H1 (cell line): ENCODE measurements around the gene PCCA. TPM values are rescaled to one million over a fixed set of nuclear protein-coding genes. Genes with fewer than 3 reads are reported as not detected.

Experiments
- CTCF ChIA-PET: fragments of 300-600 bp; sonication (Branson Sonifier 250); formaldehyde crosslinking; loops from one replicate; lab custom pipeline; 2021; ENCODE audit not compliant: partially characterized antibody; lab: Charles Lee
- POLR2A ChIA-PET: fragments of 300-600 bp; sonication (Branson Sonifier 250); formaldehyde crosslinking; loops from one replicate; lab custom pipeline; 2021; ENCODE audit warnings: inconsistent platforms; ENCODE audit not compliant: partially characterized antibody; lab: Charles Lee
- DNase-seq, 2 experiments: peaks; one replicate each; pipeline versions ENCODE4 v3.0.0 to v3.0.0-alpha.2; 2010 to 2022; ENCODE audit warnings: low spot score in 2 of 2, low read depth in 1 of 2, mixed read lengths in 1 of 2
- FAIRE-seq: peaks from 2 replicates; lab custom pipeline; 2011; peaks lifted over from hg19 to GRCh38; lab: Jason Lieb, UNC
- H2AFZ ChIP-seq: 2 replicates; pipeline ENCODE4 v1.8.1; 2012; ENCODE audit warnings: low read length, inconsistent platforms
- H2AK5ac ChIP-seq: 2 replicates; pipeline ENCODE4 v1.6.1; 2013; ENCODE audit warnings: low read depth, low read length
- H2BK120ac ChIP-seq: replicated peaks from 2 replicates; pipeline ENCODE3; 2013; ENCODE audit warnings: low read depth, low read length, inconsistent platforms
- H2BK12ac ChIP-seq: 2 replicates; pipeline ENCODE4 v1.6.1; 2013; ENCODE audit warnings: low read depth, low read length
- H2BK15ac ChIP-seq: 2 replicates; pipeline ENCODE4 v1.6.1; 2013; ENCODE audit warnings: low read length
- H2BK20ac ChIP-seq: 2 replicates; pipeline ENCODE4 v1.6.1; 2013; ENCODE audit warnings: low read length
- H2BK5ac ChIP-seq: 2 replicates; pipeline ENCODE4 v1.6.1; 2013; ENCODE audit warnings: low read depth, low read length
- H3K14ac ChIP-seq: 2 replicates; pipeline ENCODE4 v1.6.1; 2013; ENCODE audit warnings: inconsistent platforms; ENCODE audit not compliant: insufficient read length
- H3K18ac ChIP-seq: 2 replicates; pipeline ENCODE4 v1.6.1; 2013; ENCODE audit warnings: low read length; ENCODE audit errors: extremely low read depth
- H3K23ac ChIP-seq: 2 replicates; pipeline ENCODE4 v1.6.1; 2013; ENCODE audit warnings: inconsistent platforms; ENCODE audit not compliant: insufficient read length
- H3K23me2 ChIP-seq: 2 replicates; pipeline ENCODE4 v1.6.1; 2013; ENCODE audit warnings: low read depth, low read length
- H3K27ac ChIP-seq: 2 replicates; pipeline ENCODE4 v1.6.1; 2011; ENCODE audit warnings: low read depth, low read length, inconsistent platforms
- H3K27me3 ChIP-seq, 4 experiments: replicated peaks in 1 of 4; 1 replicate in 1 of 4; 2 replicates in 3 of 4; pipeline versions ENCODE4 v1.6.1 to v1.8.1; 2011 to 2013; ENCODE audit warnings: low read length in 3 of 4, mild to moderate bottlenecking in 3 of 4, inconsistent platforms in 2 of 4, mixed read lengths in 2 of 4, moderate library complexity in 1 of 4; ENCODE audit not compliant: control insufficient read depth in 3 of 4, insufficient read depth in 3 of 4; ENCODE audit errors: extremely low read depth in 1 of 4
- H3K36me3 ChIP-seq, 4 experiments: 2 replicates each; pipeline versions ENCODE4 v1.6.1 to v1.8.1; 2011 to 2013; ENCODE audit warnings: mild to moderate bottlenecking in 4 of 4, low read length in 3 of 4, moderate library complexity in 2 of 4, control low read depth in 1 of 4, inconsistent platforms in 1 of 4; ENCODE audit not compliant: insufficient read depth in 4 of 4, control insufficient read depth in 2 of 4
- H3K4ac ChIP-seq: replicated peaks from 2 replicates; pipeline ENCODE3; 2013; ENCODE audit warnings: low read length, low read depth, mixed read lengths, inconsistent platforms; ENCODE audit not compliant: insufficient read length
- H3K4me1 ChIP-seq, 4 experiments: replicated peaks in 1 of 4; 1 replicate in 1 of 4; 2 replicates in 3 of 4; pipeline versions ENCODE4 v1.6.1 to v1.8.1; 2011 to 2013; ENCODE audit warnings: low read length in 3 of 4, inconsistent platforms in 2 of 4, mixed read lengths in 1 of 4; ENCODE audit not compliant: insufficient read depth in 4 of 4, control insufficient read depth in 3 of 4
- H3K4me2 ChIP-seq, 2 experiments: 2 replicates each; pipeline versions ENCODE4 v1.6.1 to v1.8.1; 2011 to 2013; ENCODE audit warnings: low read depth in 2 of 2, low read length in 2 of 2, control low read depth in 1 of 2, inconsistent platforms in 1 of 2, mild to moderate bottlenecking in 1 of 2; ENCODE audit not compliant: insufficient read depth in 1 of 2
- H3K4me3 ChIP-seq, 4 experiments: fragments of 200-600, 300-600 bp in 1 of 4; sonication (generic), shearing (Covaris generic), sonication (Bioruptor Twin) in 1 of 4; 2 replicates each; pipeline versions ENCODE4 v1.5.1 to v1.8.1; 2011 to 2016; ENCODE audit warnings: low read length in 4 of 4, low read depth in 3 of 4, control low read depth in 2 of 4, inconsistent platforms in 2 of 4, mild to moderate bottlenecking in 2 of 4, mixed read lengths in 1 of 4, moderate library complexity in 1 of 4; ENCODE audit not compliant: insufficient read depth in 2 of 4; ENCODE audit errors: extremely low read depth in 1 of 4
- H3K56ac ChIP-seq: replicated peaks from 2 replicates; pipeline ENCODE3; 2013; ENCODE audit warnings: low read depth, mild to moderate bottlenecking, mixed read lengths, low read length, inconsistent platforms; ENCODE audit not compliant: insufficient read length
- H3K79me1 ChIP-seq: 2 replicates; pipeline ENCODE4 v1.6.1; 2013; ENCODE audit warnings: low read depth, low read length, control low read depth
- H3K79me2 ChIP-seq, 2 experiments: 2 replicates each; pipeline versions ENCODE4 v1.6.1 to v1.8.1; 2012 to 2013; ENCODE audit warnings: low read length in 2 of 2, mild to moderate bottlenecking in 2 of 2, inconsistent platforms in 1 of 2; ENCODE audit not compliant: insufficient read depth in 2 of 2, control insufficient read depth in 1 of 2
- H3K9ac ChIP-seq, 4 experiments: replicated peaks in 1 of 4; 1 replicate in 1 of 4; 2 replicates in 3 of 4; pipeline versions ENCODE4 v1.6.1 to v1.8.1; 2011 to 2013; ENCODE audit warnings: low read depth in 3 of 4, low read length in 3 of 4, control low read depth in 2 of 4, mild to moderate bottlenecking in 2 of 4, moderate library complexity in 2 of 4, inconsistent platforms in 1 of 4; ENCODE audit errors: extremely low read depth in 1 of 4
- H3K9me3 ChIP-seq, 2 experiments: 2 replicates each; pipeline versions ENCODE4 v1.6.1 to v1.8.1; 2012 to 2013; ENCODE audit warnings: mild to moderate bottlenecking in 2 of 2, moderate library complexity in 2 of 2, control low read depth in 1 of 2, inconsistent platforms in 1 of 2, low read depth in 1 of 2, low read length in 1 of 2, mixed read lengths in 1 of 2; ENCODE audit not compliant: insufficient read depth in 2 of 2
- H4K20me1 ChIP-seq, 2 experiments: replicated peaks in 1 of 2; 2 replicates each; pipeline versions ENCODE3 to v1.8.1; 2011 to 2013; ENCODE audit warnings: inconsistent platforms in 2 of 2, low read length in 2 of 2, mild to moderate bottlenecking in 1 of 2; ENCODE audit not compliant: insufficient read depth in 2 of 2, control insufficient read depth in 1 of 2
- H4K5ac ChIP-seq: 2 replicates; pipeline ENCODE4 v1.6.1; 2013; ENCODE audit warnings: low read length, low read depth, mixed read lengths, inconsistent platforms; ENCODE audit not compliant: insufficient read length
- H4K8ac ChIP-seq: 2 replicates; pipeline ENCODE4 v1.8.0; 2013; ENCODE audit warnings: mild to moderate bottlenecking, moderate library complexity, low read length, inconsistent platforms; ENCODE audit not compliant: insufficient read depth; ENCODE audit errors: extremely low read depth
- H4K91ac ChIP-seq: replicated peaks from 2 replicates; pipeline ENCODE3; 2013; ENCODE audit warnings: low read length, mixed read lengths, inconsistent platforms; ENCODE audit not compliant: insufficient read length
- CREB1 ChIP-seq: IDR thresholded peaks from 2 replicates; pipeline ENCODE4 v1.6.1; 2012; ENCODE audit warnings: inconsistent platforms
- CTBP2 ChIP-seq: IDR thresholded peaks from 2 replicates; pipeline ENCODE4 v1.7.0; 2011; ENCODE audit warnings: borderline replicate concordance, mild to moderate bottlenecking, moderate library complexity, mixed read lengths, low read length; ENCODE audit not compliant: insufficient read depth, insufficient read length
- EP300 ChIP-seq, 2 experiments: IDR thresholded peaks; 1 replicate in 1 of 2; 2 replicates in 1 of 2; pipeline ENCODE4 v1.6.1; 2011 to 2012; ENCODE audit warnings: low read depth in 2 of 2, low read length in 2 of 2, mild to moderate bottlenecking in 2 of 2, borderline replicate concordance in 1 of 2, inconsistent platforms in 1 of 2, moderate library complexity in 1 of 2
- HDAC2 ChIP-seq, 2 experiments: fragments of 300-600 bp in 1 of 2; sonication (generic) in 1 of 2; IDR thresholded peaks; 2 replicates each; pipeline ENCODE4 v1.6.1; 2011 to 2012; ENCODE audit warnings: low read depth in 2 of 2, low read length in 2 of 2, mild to moderate bottlenecking in 2 of 2, moderate library complexity in 2 of 2, borderline replicate concordance in 1 of 2, inconsistent platforms in 1 of 2
- RFX5 ChIP-seq: IDR thresholded peaks from 2 replicates; pipeline ENCODE4 v1.6.1; 2011; ENCODE audit warnings: low read depth, low read length, improper control_type of control experiment, borderline replicate concordance
- SIN3A ChIP-seq, 2 experiments: IDR thresholded peaks in 1 of 2; conservative IDR thresholded peaks in 1 of 2; 2 replicates each; pipeline ENCODE4 v1.6.1; 2011 to 2012; ENCODE audit warnings: low read length in 2 of 2, improper control_type of control experiment in 1 of 2, low read depth in 1 of 2, mild to moderate bottlenecking in 1 of 2
- SUZ12 ChIP-seq: fragments of 200-600 bp; sonication (generic); IDR thresholded peaks from 2 replicates; pipeline ENCODE4 v1.6.1; 2012; ENCODE audit warnings: mild to moderate bottlenecking, inconsistent platforms, low read length, moderate library complexity, mixed read lengths
- TEAD4 ChIP-seq: IDR thresholded peaks from 2 replicates; pipeline ENCODE4 v1.6.1; 2012; ENCODE audit warnings: low read depth, low read length, inconsistent platforms, mixed read lengths
- ZNF274 ChIP-seq: IDR thresholded peaks from 2 replicates; pipeline ENCODE4 v1.7.0; 2012; ENCODE audit warnings: low read length, borderline replicate concordance; ENCODE audit errors: extremely low read depth
- WGBS, 2 experiments: shearing (Covaris generic) in 1 of 2; methylation state at CpG; one replicate each; pipeline versions ENCODE4 v1.1.6 to v1.1.7; 2013 to 2015; ENCODE audit warnings: low lambda C conversion rate in 2 of 2, mixed read lengths in 2 of 2, inconsistent platforms in 1 of 2, low coverage in 1 of 2, missing lambda C conversion rate in 1 of 2; ENCODE audit not compliant: insufficient replicate concordance in 2 of 2, insufficient coverage in 1 of 2, insufficient read length in 1 of 2; ENCODE audit errors: extremely low coverage in 1 of 2, missing lambda C conversion rate in 1 of 2; 5-methylcytosine and 5-hydroxymethylcytosine counted together
- polyA plus RNA-seq, 7 experiments: library from polyadenylated mRNA; depleted of rRNA in 3 of 7; stranded (reverse) in 5 of 7; unstranded in 2 of 7; fragments of >200 nt in 5 of 7; fragments of 200-250 nt in 2 of 7; gene quantifications; 1 replicate in 5 of 7; 2 replicates in 1 of 7; 4 replicates in 1 of 7; pipeline versions ENCODE4 v1.2.1 to v1.2.3, GENCODE V29; 2011 to 2013; ENCODE audit warnings: missing spikeins in 2 of 7, mixed read lengths in 2 of 7
- total RNA-seq: library from RNA; stranded (reverse); fragmentation: NEBNext Ultra II Directional; extraction: Animal tissue kit (Norgen Biotek cat#: 25700); gene quantifications from 2 replicates; pipeline ENCODE4 v1.2.1, GENCODE V29; 2021
- TF ChIP-seq, protein P1 (sequence below): IDR thresholded peaks from 2 replicates; pipeline ENCODE4 v1.6.1; 2012; ENCODE audit warnings: inconsistent platforms
- TF ChIP-seq, protein P2 (sequence below): IDR thresholded peaks from 2 replicates; pipeline ENCODE4 v1.6.1; 2011; ENCODE audit warnings: low read length, improper control_type of control experiment

PCCA gene
- total and polyA plus RNA-seq, 2 of the 8 experiments (the other 6 are each of a cell fraction or from before 2014, with no cell fraction given), result 18.4 to 49.8 TPM

DNA sequence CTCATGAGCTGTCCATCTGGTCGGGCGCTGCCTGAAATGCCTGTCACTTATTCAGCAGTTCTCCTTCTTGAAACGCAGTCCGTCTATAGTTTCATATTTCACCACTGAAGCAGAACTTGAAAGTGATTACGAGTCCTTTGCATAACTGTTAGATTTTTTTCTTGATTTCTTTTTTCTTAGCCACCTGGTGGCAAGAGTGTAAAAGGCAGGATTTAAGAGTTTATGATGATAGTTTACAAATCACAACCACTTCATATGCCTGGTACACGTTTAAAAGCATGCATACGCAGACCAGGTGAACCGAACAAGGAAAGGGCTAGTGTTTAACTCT, 453.9 kb downstream of the PCCA start:
- no peaks in the 10 kb centered on the region for H4K20me1 ChIP-seq
- no peak overlapping the region for H3K27ac ChIP-seq
- no peak overlapping the region for H2AK5ac ChIP-seq
- H3K23me2 ChIP-seq, result no peaks in the 10 kb centered on the region
- no peak overlapping the region for H3K18ac ChIP-seq
- H3K79me2 ChIP-seq, result no peaks in the 10 kb centered on the region
- H3K9ac ChIP-seq, result no peak overlapping the region
- no peaks in the 10 kb centered on the region; a peak in 1 of 8 replicates for H3K36me3 ChIP-seq
- no peak overlapping the region for H4K8ac ChIP-seq
- no peaks in the 10 kb centered on the region for H3K79me1 ChIP-seq
- H3K23ac ChIP-seq, result no peak overlapping the region
- FAIRE-seq (no peak), DNase-seq (no peak)
- no peaks in the 10 kb centered on the region for H3K9me3 ChIP-seq
- no peak overlapping the region for H4K91ac ChIP-seq
- no peak overlapping the region for H3K56ac ChIP-seq
- no peak overlapping the region for H2AFZ ChIP-seq
- ChIA-PET CTCF (interaction anchor here (0.6 to 3.4 kb wide), 17 partner anchors 9 to 932 kb away, joined by 3 to 32 read pairs (median 4); no protein-coding TSS in a partner anchor), POLR2A (no interaction called here)
- H2BK15ac ChIP-seq, result no peak overlapping the region
- H2BK5ac ChIP-seq, result no peak overlapping the region
- no peak overlapping the region for H2BK12ac ChIP-seq
- H3K4ac ChIP-seq, result no peak overlapping the region
- no peak overlapping the region for H3K14ac ChIP-seq
- no peak overlapping the region for H2BK120ac ChIP-seq
- 86% methylated on average over 8 of the region's 8 CpGs; no CpG with 5 or more reads in 1 of the 2 experiments for WGBS, 2 experiments
- peaks cover 0 to 3% (median 0%) of the 10 kb centered on the region in 4 experiments; a peak in 4 of 7 replicates for H3K4me1 ChIP-seq
- no peak overlapping the region for H2BK20ac ChIP-seq
- H3K27me3 ChIP-seq, result no peaks in the 10 kb centered on the region; a peak in 1 of 7 replicates
- H4K5ac ChIP-seq, result no peak overlapping the region
- no peak overlapping the region for H3K4me2 ChIP-seq
- no peak overlapping the region for H3K4me3 ChIP-seq
- no peak for TF ChIP-seq SUZ12
- TF ChIP-seq HDAC2 (IDR thresholded peaks at IDR 0.05; ENCODE audit: borderline replicate concordance in 1 of 2, low read depth in 2 of 2, low read length in 2 of 2), result no peak
- no peak for TF ChIP-seq CTBP2
- TF ChIP-seq, protein P1, sequence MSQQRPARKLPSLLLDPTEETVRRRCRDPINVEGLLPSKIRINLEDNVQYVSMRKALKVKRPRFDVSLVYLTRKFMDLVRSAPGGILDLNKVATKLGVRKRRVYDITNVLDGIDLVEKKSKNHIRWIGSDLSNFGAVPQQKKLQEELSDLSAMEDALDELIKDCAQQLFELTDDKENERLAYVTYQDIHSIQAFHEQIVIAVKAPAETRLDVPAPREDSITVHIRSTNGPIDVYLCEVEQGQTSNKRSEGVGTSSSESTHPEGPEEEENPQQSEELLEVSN, result no peak
- no peak for TF ChIP-seq SIN3A (conservative IDR thresholded peaks at IDR 0.05 in 1 of 2, IDR thresholded peaks at IDR 0.05 in 1 of 2; ENCODE audit: low read depth in 1 of 2, low read length in 2 of 2)
- no peak for TF ChIP-seq RFX5
- TF ChIP-seq EP300 (IDR thresholded peaks at IDR 0.05; ENCODE audit: borderline replicate concordance in 1 of 2, low read depth in 2 of 2, low read length in 2 of 2), result no peak
- TF ChIP-seq CREB1, result no peak
- no peak for TF ChIP-seq TEAD4
- no peak for TF ChIP-seq ZNF274
- TF ChIP-seq, protein P2, sequence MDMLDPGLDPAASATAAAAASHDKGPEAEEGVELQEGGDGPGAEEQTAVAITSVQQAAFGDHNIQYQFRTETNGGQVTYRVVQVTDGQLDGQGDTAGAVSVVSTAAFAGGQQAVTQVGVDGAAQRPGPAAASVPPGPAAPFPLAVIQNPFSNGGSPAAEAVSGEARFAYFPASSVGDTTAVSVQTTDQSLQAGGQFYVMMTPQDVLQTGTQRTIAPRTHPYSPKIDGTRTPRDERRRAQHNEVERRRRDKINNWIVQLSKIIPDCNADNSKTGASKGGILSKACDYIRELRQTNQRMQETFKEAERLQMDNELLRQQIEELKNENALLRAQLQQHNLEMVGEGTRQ, result no peak
